Measurements from ENCODE around the gene CCDC195.

DNA sequence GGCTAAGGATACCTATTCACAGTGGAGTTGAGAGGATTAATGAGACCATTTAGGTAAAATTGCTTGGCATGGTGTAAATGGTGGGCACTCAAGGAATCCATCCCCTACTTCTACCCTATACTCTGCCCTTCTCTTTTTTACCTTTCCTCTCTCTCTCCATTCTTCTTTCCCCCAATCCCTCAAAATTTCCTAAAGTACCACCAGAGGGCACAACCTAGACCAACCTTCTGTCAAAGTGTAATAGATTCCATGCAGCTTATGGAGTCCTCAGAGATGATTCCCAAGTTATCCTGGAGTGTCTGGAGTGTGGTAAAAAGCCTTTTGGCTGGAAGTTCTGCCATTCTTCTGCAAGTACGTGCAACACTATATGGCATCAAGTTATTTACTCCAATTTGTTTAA, 33.0 kb upstream of the CCDC195 start:
- TF ChIP-seq CTCF (IDR thresholded peaks at IDR 0.05; ENCODE audit: low read depth, low read length) (no peak), POLR2A (IDR thresholded peaks at IDR 0.05; ENCODE audit: extremely low read depth, insufficient read length) (no peak), MYC (IDR thresholded peaks at IDR 0.05; ENCODE audit: low read depth, low read length) (no peak)

All from NB4 (cell line).